HG03469 (cell line): ENCODE results near the gene CBR1.

Source experiments
- ATAC-seq: cut with Tn5 transposase; IDR thresholded peaks from one replicate; pipeline ENCODE4 v1.9.1; 2021; ENCODE audit warnings: mild to moderate bottlenecking, moderate library complexity, moderate number of reproducible peaks; ENCODE audit not compliant: unreplicated experiment

Gene CBR1

DNA sequence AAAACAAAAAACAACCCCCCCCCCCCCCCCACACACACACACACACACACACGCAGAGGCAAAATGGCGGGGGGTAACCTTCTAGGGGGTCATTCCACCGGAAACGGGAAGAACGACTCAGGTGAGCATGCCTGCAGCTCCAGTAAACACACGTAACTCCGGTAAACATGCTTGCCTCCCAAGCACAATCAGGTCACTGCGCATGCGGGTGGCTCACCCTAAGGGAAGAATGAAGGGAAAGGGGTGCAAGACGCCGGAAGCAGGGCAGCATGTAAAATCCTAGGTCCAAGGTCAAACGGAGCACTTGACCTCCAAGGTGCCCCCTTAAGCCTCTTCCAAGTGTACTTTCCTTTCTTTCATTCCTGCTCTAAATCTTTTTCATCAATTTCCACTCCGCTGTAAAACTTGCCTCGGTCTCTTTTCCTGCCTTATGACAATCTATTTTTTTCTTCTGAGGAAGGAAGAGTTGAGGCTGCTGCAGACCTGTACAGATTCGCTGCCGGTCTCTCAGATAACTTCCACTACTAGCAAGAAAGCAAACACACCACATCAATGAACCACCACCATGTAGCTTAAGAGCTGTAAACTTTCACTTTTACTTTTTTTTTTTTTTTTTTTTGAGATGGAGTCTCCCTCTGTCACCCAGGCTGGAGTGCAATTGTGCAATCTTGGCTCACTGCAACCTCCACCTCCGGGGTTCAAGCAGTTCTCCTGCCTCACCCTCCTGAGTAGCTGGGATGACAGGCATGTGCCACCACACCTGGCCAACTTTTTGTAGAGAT is 44.0 kb downstream of the CBR1 start:
- ATAC-seq: no peak

DNA sequence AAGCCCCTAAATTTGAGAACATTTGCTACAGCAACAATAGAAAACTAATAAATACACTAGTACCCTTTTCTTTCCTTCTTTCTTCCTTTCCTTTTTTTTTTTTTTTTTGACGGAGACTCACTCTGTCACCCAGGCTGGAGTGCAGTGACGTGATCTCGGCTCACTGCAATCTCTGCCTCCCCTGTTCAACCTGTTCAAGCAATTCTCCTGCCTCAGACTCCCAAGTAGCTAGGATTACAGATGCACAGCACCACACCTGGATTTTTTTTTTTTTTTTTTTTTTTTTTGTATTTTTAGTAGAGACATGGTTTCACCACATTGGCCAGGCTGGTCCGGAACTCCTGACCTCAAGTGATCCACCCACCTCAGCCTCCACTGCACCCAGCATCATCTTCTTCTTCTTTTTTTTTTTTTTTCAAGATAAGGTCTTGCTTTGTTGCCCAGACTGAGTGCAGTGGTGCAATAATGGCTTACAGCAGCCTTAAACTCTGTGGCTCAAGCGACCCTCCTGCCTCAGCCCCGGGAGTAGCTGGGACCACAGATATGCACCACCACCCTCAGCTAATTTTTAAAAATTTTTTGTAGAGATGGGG is 45.4 kb downstream of the CBR1 start:
- no peak for ATAC-seq

GRCh38 chr21:36117286-36117741 is 47.5 kb downstream of the CBR1 start:
- no peak for ATAC-seq

DNA sequence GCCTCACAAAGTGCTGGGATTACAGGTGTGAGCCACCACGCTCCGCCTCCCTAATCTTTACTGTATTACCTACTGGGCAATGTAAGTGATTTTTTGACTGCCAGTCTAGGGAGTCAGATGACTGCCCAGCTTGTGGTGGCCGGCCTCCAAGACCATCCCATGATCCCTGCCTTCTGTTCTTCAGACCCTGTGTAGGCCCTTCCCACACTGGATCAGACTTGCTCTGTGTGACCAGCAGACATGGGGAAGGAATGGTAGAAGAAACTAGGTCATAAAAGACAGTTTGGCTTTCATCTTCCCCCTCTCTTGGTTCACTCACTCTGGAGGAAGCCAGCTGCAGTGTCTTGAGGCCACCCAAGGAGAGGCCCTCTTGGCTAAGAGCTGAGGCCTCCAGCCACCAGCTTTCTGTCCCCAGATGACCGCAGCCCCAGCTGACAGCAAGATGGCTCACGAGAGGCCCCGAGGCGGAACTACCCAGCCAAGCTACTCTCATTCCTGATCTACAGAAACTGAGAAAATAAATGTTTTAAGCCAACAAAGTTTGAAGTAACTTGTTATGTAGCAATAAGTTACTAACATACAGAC is 50.6 kb downstream of the CBR1 start:
- no peak for ATAC-seq
